Amniotic stem cell (primary cell): Measurements from ENCODE around the gene ZNF362.
"Not testable (repeated sequence)": the region's sequence is repeated elsewhere in the genome, so short reads cannot be mapped to it uniquely, and the experiment has no call there.

ENCODE experiments used
- DNase-seq: peaks from one replicate; lab custom pipeline; 2025; lab: John Stamatoyannopoulos, UW

ZNF362 gene

GRCh38 chr1:33306653-33307493 lies 50.6 kb downstream of the ZNF362 start:
- DNase-seq: no peak

- DNase-seq: no peak
Observed at GRCh38 chr1:33307494-33307864, 51.2 kb downstream of the ZNF362 start.

GRCh38 chr1:33309351-33309750 lies 53.1 kb downstream of the ZNF362 start:
- DNase-seq: not testable (repeated sequence)

- DNase-seq: no peak
Observed at GRCh38 chr1:33310702-33311101, 54.4 kb downstream of the ZNF362 start.

GRCh38 chr1:33311706-33312412 lies 55.6 kb downstream of the ZNF362 start:
- DNase-seq: no peak

- no peak for DNase-seq
Observed at GRCh38 chr1:33312413-33312749, 56.1 kb downstream of the ZNF362 start.

- DNase-seq: no peak
Observed at GRCh38 chr1:33314416-33314815, 58.1 kb downstream of the ZNF362 start.

GRCh38 chr1:33316601-33317000 lies 60.3 kb downstream of the ZNF362 start:
- no peak for DNase-seq

- no peak for DNase-seq
Observed at GRCh38 chr1:33317354-33317753, 61.1 kb downstream of the ZNF362 start.

- DNase-seq: no peak
Observed at GRCh38 chr1:33317946-33318345, 61.7 kb downstream of the ZNF362 start.

- DNase-seq: no peak
Observed at GRCh38 chr1:33319186-33319948, 63.1 kb downstream of the ZNF362 start.

- DNase-seq: no peak
Observed at GRCh38 chr1:33319949-33320618, 63.8 kb downstream of the ZNF362 start.

GRCh38 chr1:33320619-33321165 lies 64.4 kb downstream of the ZNF362 start, which contains the start of gene A3GALT2:
A3GALT2 (minus strand) TSS chr1:33321098; CDS start chr1:33321098, 0 bp downstream.
- no peak for DNase-seq

- DNase-seq: no peak
Observed at GRCh38 chr1:33321178-33321577, 64.9 kb downstream of the ZNF362 start.

- no peak for DNase-seq
Observed at GRCh38 chr1:33322109-33322508, 65.8 kb downstream of the ZNF362 start.

- no peak for DNase-seq
Observed at GRCh38 chr1:33322870-33323585, 66.7 kb downstream of the ZNF362 start.

GRCh38 chr1:33323663-33324477 lies 67.6 kb downstream of the ZNF362 start:
- no peak for DNase-seq

- DNase-seq: no peak
Observed at GRCh38 chr1:33324677-33325575, 68.6 kb downstream of the ZNF362 start.

- DNase-seq: no peak
Observed at GRCh38 chr1:33326785-33327184, 70.5 kb downstream of the ZNF362 start.
